Fibroblast of villous mesenchyme (primary cell): ENCODE results near the gene MMP8. TPM values are rescaled to one million over a fixed set of nuclear protein-coding genes. Genes with fewer than 3 reads are reported as not detected.
A peak's percentile ranks its signal among the peaks of the same experiment; 100 is the strongest.
"Not testable (repeated sequence)": the region's sequence is repeated elsewhere in the genome, so short reads cannot be mapped to it uniquely, and the experiment has no call there.

Experiments used
- DNase-seq: peaks from one replicate; pipeline ENCODE4 v3.0.0-alpha.2; 2010; ENCODE audit warnings: low read depth
- H3K4me3 ChIP-seq: 2 replicates; pipeline ENCODE4 v1.5.1; 2011; ENCODE audit warnings: low read depth, mild to moderate bottlenecking, low read length
- CTCF ChIP-seq: IDR thresholded peaks from 2 replicates; pipeline ENCODE4 v1.5.1; 2012; ENCODE audit warnings: low read depth, mild to moderate bottlenecking, low read length; ENCODE audit not compliant: insufficient read depth
- total RNA-seq: library from RNA; depleted of rRNA; stranded (reverse); fragments of >200 nt; gene quantifications from 2 replicates; pipeline ENCODE4 v1.2.3, GENCODE V29; 2012

The MMP8 gene
- total RNA-seq, 1 donor = not detected

GRCh38 chr11:102761646-102762238 lies 37.0 kb upstream of the MMP8 start:
- DNase-seq = peak; percentile 28
- no peak for TF ChIP-seq CTCF
- no peak overlapping the region for H3K4me3 ChIP-seq

- TF ChIP-seq CTCF = no peak
- H3K4me3 ChIP-seq = no peak overlapping the region
- peak; percentile 97 for DNase-seq
Observed at GRCh38 chr11:102760344-102761035, 35.7 kb upstream of the MMP8 start.

GRCh38 chr11:102757823-102758549 lies 33.2 kb upstream of the MMP8 start:
- TF ChIP-seq CTCF = no peak
- no peak overlapping the region for H3K4me3 ChIP-seq
- peak; percentile 64 for DNase-seq

- no peak for TF ChIP-seq CTCF
- H3K4me3 ChIP-seq = no peak overlapping the region
- DNase-seq = no peak
Observed at GRCh38 chr11:102753267-102753666, 28.5 kb upstream of the MMP8 start.

- no peak overlapping the region for H3K4me3 ChIP-seq
- no peak for TF ChIP-seq CTCF
- DNase-seq = no peak
Observed at GRCh38 chr11:102751673-102752072, 26.9 kb upstream of the MMP8 start.

- TF ChIP-seq CTCF = no peak
- DNase-seq = no peak
- no peak overlapping the region for H3K4me3 ChIP-seq
Observed at GRCh38 chr11:102749101-102749722, 24.5 kb upstream of the MMP8 start.

GRCh38 chr11:102746746-102747578 lies 22.2 kb upstream of the MMP8 start:
- peak overlapping the region; percentile 37 for H3K4me3 ChIP-seq
- not testable (repeated sequence) for DNase-seq
